GM19397 (cell line): ENCODE data around the gene SRRM3.
"Not testable (repeated sequence)": the region's sequence is repeated elsewhere in the genome, so short reads cannot be mapped to it uniquely, and the experiment has no call there.

Experiments used
- ATAC-seq: cut with Tn5 transposase; IDR thresholded peaks from one replicate; pipeline ENCODE4 v1.9.1; 2021; ENCODE audit warnings: mild to moderate bottlenecking, moderate library complexity; ENCODE audit not compliant: unreplicated experiment

SRRM3 gene

GRCh38 chr7:76334320-76334967 lies 132.7 kb downstream of the SRRM3 start:
- no peak for ATAC-seq

- ATAC-seq, result not testable (repeated sequence)
Observed at GRCh38 chr7:76335417-76335816, 133.7 kb downstream of the SRRM3 start.

GRCh38 chr7:76336094-76336493 lies 134.4 kb downstream of the SRRM3 start:
- ATAC-seq, result no peak
